Left colon (tissue), 2 donors: ENCODE measurements around the gene TULP4. TPM values are rescaled to one million over a fixed set of nuclear protein-coding genes. Genes with fewer than 3 reads are reported as not detected.
"Not testable (repeated sequence)": the region's sequence is repeated elsewhere in the genome, so short reads cannot be mapped to it uniquely, and the experiment has no call there.

Experiments used
- ATAC-seq: fragments of 200-7000 bp; cut with Tn5 transposase; one replicate; pipeline ENCODE4 v1.9.1; 2020; ENCODE audit warnings: mild to moderate bottlenecking, moderate library complexity
- DNase-seq, 2 donors: peaks; one replicate each; pipeline ENCODE4 v3.0.0-alpha.2; 2020
- intact Hi-C, 2 donors: fragments of 100-400 bp; cut with DNase I in 1 of 2; cut with micrococcal nuclease in 1 of 2; formaldehyde crosslinking; loops; one replicate each; pipeline versions ENCODE4 v1.11.2 to v1.14.0; 2022; cut with DNase I, micrococcal nuclease
- total RNA-seq, 2 donors: library from RNA; stranded (reverse); fragmentation: NEBNext Ultra II Directional; extraction: Animal tissue kit (Norgen Biotek cat#: 25700); gene quantifications; one replicate each; pipeline ENCODE4 v1.2.1, GENCODE V29; 2021
- donor health status: DM: no; HTN: no; CAD: no.
- donor health status: DM: yes; HTN: yes; CAD: no.

TULP4 gene
- total RNA-seq, 2 donors from 2014 or later: 69.2 to 77.5 TPM

- intact Hi-C loops, ATAC-seq, DNase-seq: not testable (repeated sequence)
Measured at GRCh38 chr6:158557110-158557509, 244.8 kb downstream of the TULP4 start.

GRCh38 chr6:158557927-158558326 is 245.7 kb downstream of the TULP4 start:
- no peak for ATAC-seq
- intact Hi-C loops: no loop called here
- no peak for DNase-seq

- ATAC-seq (no peak), DNase-seq (no peak)
- intact Hi-C loops: no loop called here
Measured at GRCh38 chr6:158558415-158559306, 246.4 kb downstream of the TULP4 start.

GRCh38 chr6:158559338-158559894 is 247.2 kb downstream of the TULP4 start:
- ATAC-seq (no peak), DNase-seq (no peak)
- intact Hi-C loops: no loop called here

GRCh38 chr6:158559895-158560835 is 247.9 kb downstream of the TULP4 start, which contains the start of gene TMEM181:
TSS of gene TMEM181 (plus strand) at chr6:158560091. CDS start at chr6:158560225, 134 bp downstream.
- peak; percentile 84 to 92 for DNase-seq
- peak; percentile 89 for ATAC-seq
- intact Hi-C loops: no loop called here

- intact Hi-C loops: no loop called here
- DNase-seq: peak in 1 of 2 donors; percentile 65
- peak; percentile 68 for ATAC-seq
Measured at GRCh38 chr6:158560836-158561320, 248.6 kb downstream of the TULP4 start.

Other genes starting within 250 kb of the TULP4 start
- gene SERAC1, start 144.2 kb upstream of the TULP4 start, total RNA-seq: 10 to 100 TPM in 1 of 2 donors, 1 to 10 TPM in 1; 8.7 to 13.0 TPM
- 10 to 100 TPM; 11.2 to 14.2 TPM for gene GTF2H5, start 144.1 kb upstream of the TULP4 start, total RNA-seq
- 10 to 100 TPM; 41.2 to 46.7 TPM for gene TMEM181, start 247.6 kb downstream of the TULP4 start, total RNA-seq